ENCODE data around the gene TRAF6. TPM values are rescaled to one million over a fixed set of nuclear protein-coding genes. Genes with fewer than 3 reads are reported as not detected.

TRAF6 gene
- total RNA-seq, 4 donors from 2014 or later, result 10.3 to 16.4 (median 12.8) TPM

- peaks cover 0 to 8% (median 0%) of the 10 kb centered on the region in 4 donors for H3K36me3 ChIP-seq
- no peak overlapping the region for H3K4me3 ChIP-seq
- peaks cover 0 to 6% (median 3%) of the 10 kb centered on the region in 4 donors for H3K4me1 ChIP-seq
- 94% methylated on average over 4 of the region's 4 CpGs for whole genome bisulfite sequencing
- DNase-seq (ENCODE audit: extremely low spot score), result peak; percentile 57
- H3K27ac ChIP-seq (replicated peaks in 1 of 4), result no peak overlapping the region
- no peaks in the 10 kb centered on the region for H3K9me3 ChIP-seq
- TF ChIP-seq, protein P1, sequence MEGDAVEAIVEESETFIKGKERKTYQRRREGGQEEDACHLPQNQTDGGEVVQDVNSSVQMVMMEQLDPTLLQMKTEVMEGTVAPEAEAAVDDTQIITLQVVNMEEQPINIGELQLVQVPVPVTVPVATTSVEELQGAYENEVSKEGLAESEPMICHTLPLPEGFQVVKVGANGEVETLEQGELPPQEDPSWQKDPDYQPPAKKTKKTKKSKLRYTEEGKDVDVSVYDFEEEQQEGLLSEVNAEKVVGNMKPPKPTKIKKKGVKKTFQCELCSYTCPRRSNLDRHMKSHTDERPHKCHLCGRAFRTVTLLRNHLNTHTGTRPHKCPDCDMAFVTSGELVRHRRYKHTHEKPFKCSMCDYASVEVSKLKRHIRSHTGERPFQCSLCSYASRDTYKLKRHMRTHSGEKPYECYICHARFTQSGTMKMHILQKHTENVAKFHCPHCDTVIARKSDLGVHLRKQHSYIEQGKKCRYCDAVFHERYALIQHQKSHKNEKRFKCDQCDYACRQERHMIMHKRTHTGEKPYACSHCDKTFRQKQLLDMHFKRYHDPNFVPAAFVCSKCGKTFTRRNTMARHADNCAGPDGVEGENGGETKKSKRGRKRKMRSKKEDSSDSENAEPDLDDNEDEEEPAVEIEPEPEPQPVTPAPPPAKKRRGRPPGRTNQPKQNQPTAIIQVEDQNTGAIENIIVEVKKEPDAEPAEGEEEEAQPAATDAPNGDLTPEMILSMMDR (IDR thresholded peaks at IDR 0.05), result no peak
- intact Hi-C loops (cut with DNase I), result no loop called here
- H3K27me3 ChIP-seq, result peaks cover 0 to 8% (median 0%) of the 10 kb centered on the region in 4 donors
These were observed 44.5 kb downstream of the TRAF6 start for GRCh38 chr11:36465449-36466163.

DNA sequence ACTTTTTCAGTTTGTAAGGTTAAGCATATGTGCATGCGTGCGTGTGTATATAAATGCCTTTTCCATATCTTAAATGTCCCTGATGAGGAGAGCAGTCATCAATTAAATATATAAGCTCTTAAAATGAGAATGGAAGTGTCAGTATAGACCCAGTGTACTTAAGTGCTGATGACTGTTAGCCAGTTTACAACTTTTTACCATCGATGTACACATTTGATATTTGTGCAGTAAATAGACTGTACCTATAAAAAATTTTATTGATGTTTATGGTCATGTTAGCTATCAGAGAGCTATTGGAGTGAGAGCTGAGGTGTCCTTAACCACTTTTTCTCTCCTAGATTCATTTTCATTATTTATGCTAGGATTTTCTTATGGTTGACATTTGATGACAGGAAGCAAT lies 45.4 kb downstream of the TRAF6 start:
- no peak overlapping the region for H3K4me3 ChIP-seq
- intact Hi-C loops (cut with DNase I), result no loop called here
- no peaks in the 10 kb centered on the region for H3K9me3 ChIP-seq
- DNase-seq (ENCODE audit: extremely low spot score), result no peak
- WGBS, result 96% methylated on average over 3 of the region's 3 CpGs
- no peak overlapping the region for H3K27ac ChIP-seq (replicated peaks in 1 of 4)
- TF ChIP-seq POLR2A (IDR thresholded peaks at IDR 0.05; ENCODE audit: low read depth) (no peak), POLR2AphosphoS5 (IDR thresholded peaks at IDR 0.05) (no peak)
- H3K4me1 ChIP-seq, result peaks cover 0 to 6% (median 0%) of the 10 kb centered on the region in 4 donors
- peaks cover 0 to 8% (median 0%) of the 10 kb centered on the region in 4 donors for H3K27me3 ChIP-seq
- peaks cover 0 to 8% (median 0%) of the 10 kb centered on the region in 4 donors for H3K36me3 ChIP-seq

- no peak for DNase-seq (ENCODE audit: extremely low spot score)
- Histone ChIP-seq H3K27me3 (peaks cover 0 to 8% (median 0%) of the 10 kb centered on the region in 4 donors), H3K4me3 (no peak overlapping the region), H3K4me1 (no peaks in the 10 kb centered on the region), H3K27ac (replicated peaks in 1 of 4) (no peak overlapping the region), H3K36me3 (peaks cover 0 to 8% (median 0%) of the 10 kb centered on the region in 4 donors), H3K9me3 (no peaks in the 10 kb centered on the region)
- WGBS, result 68% methylated on average over 3 of the region's 3 CpGs
- intact Hi-C loops (cut with DNase I), result no loop called here
- TF ChIP-seq EP300 (IDR thresholded peaks at IDR 0.05), result no peak
- TF ChIP-seq POLR2A (IDR thresholded peaks at IDR 0.05; ENCODE audit: low read depth), result no peak
- TF ChIP-seq, protein P1 (IDR thresholded peaks at IDR 0.05), result no peak
- TF ChIP-seq POLR2AphosphoS5 (IDR thresholded peaks at IDR 0.05), result no peak
These were observed 46.3 kb downstream of the TRAF6 start for GRCh38 chr11:36463781-36464180.

DNA sequence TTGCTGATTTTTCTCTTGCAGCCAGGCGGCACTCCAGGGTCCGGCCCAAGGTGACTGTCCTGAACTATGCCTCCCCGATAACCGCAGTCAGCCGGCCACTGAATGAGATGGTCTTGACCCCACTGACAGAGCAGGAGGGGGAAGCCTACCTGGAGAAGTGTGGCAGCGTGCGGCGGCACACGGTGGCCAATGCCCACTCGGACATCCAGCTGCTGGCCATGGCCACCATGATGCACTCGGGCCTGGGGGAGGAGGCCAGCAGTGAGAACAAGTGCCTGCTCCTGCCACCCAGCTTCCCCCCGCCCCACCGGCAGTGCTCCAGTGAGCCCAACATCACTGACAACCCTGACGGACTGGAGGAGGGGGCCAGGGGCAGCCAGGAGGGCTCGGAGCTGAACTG lies 47.8 kb downstream of the TRAF6 start:
- no peaks in the 10 kb centered on the region for H3K4me1 ChIP-seq
- no peak overlapping the region for H3K27ac ChIP-seq (replicated peaks in 1 of 4)
- peaks cover 0 to 8% (median 0%) of the 10 kb centered on the region in 4 donors for H3K27me3 ChIP-seq
- H3K4me3 ChIP-seq, result no peak overlapping the region
- no peaks in the 10 kb centered on the region for H3K9me3 ChIP-seq
- intact Hi-C loops (cut with DNase I), result no loop called here
- peak; percentile 80 for DNase-seq (ENCODE audit: extremely low spot score)
- TF ChIP-seq, protein P1 (IDR thresholded peaks at IDR 0.05), result no peak
- no peak for TF ChIP-seq POLR2AphosphoS5 (IDR thresholded peaks at IDR 0.05)
- no peak for TF ChIP-seq EP300 (IDR thresholded peaks at IDR 0.05)
- TF ChIP-seq POLR2A (IDR thresholded peaks at IDR 0.05; ENCODE audit: low read depth), result no peak
- H3K36me3 ChIP-seq, result peaks cover 0 to 8% (median 0%) of the 10 kb centered on the region in 4 donors
- WGBS, result 93% methylated on average over 12 of the region's 15 CpGs

DNA sequence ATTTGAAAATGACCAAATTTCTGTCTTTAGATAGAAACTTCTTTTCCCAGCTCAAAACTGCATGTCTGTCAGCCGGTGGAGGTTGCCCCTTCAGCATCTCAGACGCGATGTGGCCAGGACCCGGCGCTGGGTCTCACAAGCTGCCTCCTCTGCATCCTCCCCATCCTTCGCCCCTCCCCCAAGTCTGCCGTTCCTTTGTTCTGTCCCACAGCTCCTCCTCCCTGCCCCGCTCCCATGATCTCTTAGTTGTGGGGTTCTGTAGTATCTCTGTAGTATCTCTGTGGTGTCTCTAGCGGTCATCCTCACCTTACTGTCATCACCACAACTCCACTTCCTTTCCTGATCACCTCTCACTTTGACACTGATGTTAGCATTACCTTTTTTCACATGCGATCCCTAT lies 49.9 kb downstream of the TRAF6 start:
- 80% methylated on average over 10 of the region's 10 CpGs for WGBS
- peaks cover 0 to 8% (median 0%) of the 10 kb centered on the region in 4 donors for H3K36me3 ChIP-seq
- H3K27ac ChIP-seq (replicated peaks in 1 of 4), result no peak overlapping the region
- peaks cover 0 to 12% (median 0%) of the 10 kb centered on the region in 4 donors for H3K27me3 ChIP-seq
- H3K4me1 ChIP-seq, result peaks cover 9 to 19% (median 15%) of the 10 kb centered on the region in 4 donors
- intact Hi-C loops (cut with DNase I), result no loop called here
- no peak for TF ChIP-seq EP300 (IDR thresholded peaks at IDR 0.05)
- TF ChIP-seq POLR2A (IDR thresholded peaks at IDR 0.05; ENCODE audit: low read depth), result no peak
- TF ChIP-seq, protein P1 (IDR thresholded peaks at IDR 0.05), result no peak
- no peak for TF ChIP-seq POLR2AphosphoS5 (IDR thresholded peaks at IDR 0.05)
- peak; percentile 47 for DNase-seq (ENCODE audit: extremely low spot score)
- H3K4me3 ChIP-seq, result no peak overlapping the region
- H3K9me3 ChIP-seq, result no peaks in the 10 kb centered on the region
